Medulla oblongata (tissue), 1 donor: Measurements from ENCODE around the gene PPP1R1C.

Source experiments
- DNase-seq: peaks from one replicate; pipeline ENCODE4 v3.0.0-alpha.2; 2015; ENCODE audit errors: extremely low spot score

Gene PPP1R1C

DNA sequence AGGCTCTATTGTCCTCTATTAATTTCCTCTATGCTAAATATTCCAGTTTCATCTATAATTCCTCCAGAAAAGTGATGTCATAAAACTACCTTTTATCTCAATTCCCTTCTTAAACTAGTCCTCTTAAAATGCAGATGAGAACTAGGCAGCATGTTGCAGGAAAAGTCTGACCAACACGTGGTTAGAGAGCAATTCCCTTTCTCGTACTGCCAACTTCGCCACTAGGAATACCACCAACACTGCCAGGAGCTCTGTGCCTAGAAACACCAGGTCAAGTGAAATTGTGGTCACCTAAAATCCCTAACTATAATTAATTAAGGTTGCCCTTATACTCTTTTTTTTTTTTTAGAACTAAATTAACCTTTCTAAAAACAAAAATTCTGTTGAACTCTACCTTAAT lies 127.7 kb downstream of the PPP1R1C start:
- peak; percentile 52 for DNase-seq

DNA sequence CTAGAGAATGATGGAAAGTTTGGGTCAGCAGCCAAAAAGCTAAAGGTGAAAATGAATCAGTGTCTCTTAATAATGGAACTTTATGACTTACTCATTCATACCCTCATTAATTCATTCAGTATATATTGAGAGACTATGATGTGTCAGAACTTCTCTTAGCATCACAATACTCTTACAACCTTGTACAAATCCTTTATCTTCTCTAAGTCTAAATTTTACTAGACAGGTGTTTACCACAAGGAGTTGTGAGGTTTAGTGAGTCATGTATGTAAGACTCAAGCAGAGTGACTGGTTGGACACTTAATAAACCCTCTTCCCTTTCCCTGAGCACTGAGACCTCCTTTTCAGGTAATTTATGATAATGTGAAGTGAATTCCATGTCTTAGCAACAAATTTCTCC lies 129.6 kb downstream of the PPP1R1C start:
- DNase-seq = no peak

DNA sequence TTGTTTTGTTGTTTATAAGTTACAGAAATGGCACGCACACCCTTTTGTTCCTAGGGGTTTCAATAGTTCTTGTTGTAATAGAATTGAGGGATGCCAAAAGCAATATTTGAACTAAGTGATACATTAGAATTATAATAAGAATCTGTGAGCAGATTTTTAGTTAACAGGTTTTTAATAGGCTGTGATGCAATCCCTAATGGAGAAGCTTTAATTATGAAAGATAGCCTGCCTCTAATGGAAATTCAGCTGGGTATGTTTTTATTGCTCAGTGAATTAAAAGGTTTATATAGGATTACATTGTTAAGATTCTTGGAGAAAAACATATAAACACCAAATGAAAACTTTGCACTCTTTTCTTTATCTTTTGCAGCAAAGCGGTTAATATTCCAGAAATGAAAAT lies 131.1 kb downstream of the PPP1R1C start:
- DNase-seq = no peak

DNA sequence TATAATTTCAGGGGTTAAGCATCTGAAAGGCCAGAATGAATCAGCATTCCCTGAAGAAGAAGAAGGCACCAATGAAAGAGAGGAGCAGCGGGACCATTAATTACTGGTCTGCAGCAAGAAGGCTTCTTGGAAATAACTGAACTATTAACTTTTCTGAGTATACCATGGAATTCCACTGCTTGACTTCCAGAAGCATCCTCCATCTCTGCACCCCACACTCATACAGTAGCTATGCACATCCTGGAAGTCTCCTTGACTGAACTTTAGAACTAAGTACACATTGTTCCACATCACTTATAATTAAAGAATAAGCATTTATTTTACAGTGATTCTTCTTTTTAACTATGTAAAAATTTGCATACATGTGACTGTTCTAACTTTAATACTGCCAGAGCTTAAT lies 131.5 kb downstream of the PPP1R1C start:
- DNase-seq = no peak

DNA sequence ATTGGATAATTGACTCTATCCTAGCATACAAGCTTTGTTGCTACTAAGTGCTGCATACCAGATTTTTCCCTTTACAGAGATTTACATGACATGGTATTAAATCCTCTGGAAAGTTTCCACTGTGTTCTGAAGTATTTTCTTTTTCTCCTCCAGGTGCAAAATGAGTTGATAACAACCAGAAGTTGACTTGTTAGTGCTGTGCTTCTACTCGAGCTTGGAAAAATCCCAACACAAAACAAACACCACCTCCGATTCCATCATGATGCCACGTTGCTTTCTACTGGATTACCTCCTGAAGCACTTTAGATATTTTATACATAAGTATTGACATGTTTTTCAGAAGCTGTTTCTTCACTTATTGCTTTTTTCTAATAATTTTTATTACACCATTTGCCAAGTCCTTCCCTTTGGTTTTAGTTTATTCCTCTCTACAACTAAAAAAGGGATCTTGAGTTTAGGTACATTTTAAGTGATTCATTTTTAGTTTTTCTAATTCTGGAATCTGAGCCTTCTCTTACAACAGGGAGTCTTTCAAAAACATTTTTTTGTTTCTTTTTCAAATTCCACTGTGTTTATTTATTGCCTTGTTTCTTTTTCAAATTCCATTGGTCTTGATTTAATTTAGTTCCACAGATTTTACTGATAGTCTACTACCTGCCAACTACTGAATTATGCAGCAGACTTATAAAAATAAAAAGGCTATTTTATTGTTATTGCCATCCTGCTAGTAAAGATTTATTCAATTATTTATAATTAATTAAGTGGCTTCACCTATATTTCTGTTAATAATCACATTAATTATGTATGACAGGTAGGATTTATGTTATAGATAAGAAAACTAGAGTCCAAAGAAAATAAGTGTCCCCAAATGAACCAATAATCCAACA lies 143.4 kb downstream of the PPP1R1C start:
- DNase-seq = no peak

DNA sequence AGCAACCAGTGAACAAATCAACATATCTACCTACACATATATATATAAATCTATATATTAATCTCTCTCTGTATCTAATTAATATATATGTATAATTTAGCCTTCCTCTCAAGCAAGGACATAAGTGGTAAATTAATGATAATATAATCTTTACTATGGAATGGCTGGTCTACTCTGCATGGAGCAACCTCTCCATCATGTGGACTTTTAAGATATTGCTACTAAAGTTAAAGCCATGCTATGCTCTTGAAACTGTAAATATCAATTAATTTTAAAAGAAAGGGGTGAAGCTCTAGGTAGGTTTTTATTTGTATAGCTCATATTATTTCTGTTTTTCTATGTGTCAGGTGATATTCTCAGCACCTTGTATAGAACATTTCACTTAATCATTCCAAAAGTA lies 147.0 kb downstream of the PPP1R1C start:
- no peak for DNase-seq

DNA sequence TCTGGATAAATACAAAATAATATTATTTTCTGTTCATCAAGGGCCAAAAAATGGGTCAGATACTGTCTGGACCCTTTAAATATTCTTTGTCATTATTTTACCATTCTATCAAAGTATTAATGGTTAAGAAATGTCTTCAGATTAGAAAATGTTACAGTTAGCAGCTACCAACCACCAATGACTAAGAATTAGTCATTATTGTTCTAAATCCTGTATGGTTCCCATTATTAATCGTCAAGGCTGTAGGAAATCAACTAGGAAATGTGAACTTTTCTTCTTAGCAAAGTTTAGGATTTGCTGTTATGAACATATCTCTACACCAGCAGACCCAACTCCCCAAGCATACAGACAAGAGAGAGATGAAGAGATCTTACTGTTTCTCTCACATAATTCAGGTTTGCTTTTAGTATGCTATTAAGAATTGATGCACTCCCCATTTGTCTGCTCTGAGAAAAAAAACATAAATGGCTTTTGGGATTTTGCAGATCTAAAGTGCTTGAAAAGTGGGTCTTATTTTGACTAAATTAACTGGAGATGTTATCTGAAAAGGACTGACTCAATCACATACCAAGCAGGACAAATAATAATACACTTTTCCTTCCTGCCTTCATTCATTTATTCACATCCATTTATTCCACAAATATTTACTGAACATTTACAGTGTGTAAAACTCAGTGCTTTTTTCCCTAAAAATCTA lies 147.7 kb downstream of the PPP1R1C start:
- DNase-seq = no peak

DNA sequence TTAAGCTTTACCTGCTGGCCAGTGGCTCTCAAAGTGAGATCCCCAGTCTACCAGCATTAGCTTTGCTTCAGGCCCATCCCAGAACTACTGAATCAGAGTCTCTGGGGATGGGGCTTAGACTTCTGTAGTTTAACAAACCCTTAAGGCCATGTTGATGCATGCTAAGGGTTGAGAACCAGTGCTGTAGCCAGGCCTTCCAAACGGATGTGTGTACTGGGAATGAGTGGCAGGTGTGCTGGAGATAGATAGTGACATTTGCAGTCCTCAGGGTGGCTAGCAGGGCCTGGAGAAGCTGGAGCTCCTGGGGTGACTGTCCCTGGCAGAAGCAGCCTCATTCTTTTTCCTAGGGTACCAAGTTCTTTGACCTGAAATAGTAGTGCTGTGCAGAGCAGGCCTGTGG lies 148.5 kb downstream of the PPP1R1C start:
- DNase-seq = no peak

DNA sequence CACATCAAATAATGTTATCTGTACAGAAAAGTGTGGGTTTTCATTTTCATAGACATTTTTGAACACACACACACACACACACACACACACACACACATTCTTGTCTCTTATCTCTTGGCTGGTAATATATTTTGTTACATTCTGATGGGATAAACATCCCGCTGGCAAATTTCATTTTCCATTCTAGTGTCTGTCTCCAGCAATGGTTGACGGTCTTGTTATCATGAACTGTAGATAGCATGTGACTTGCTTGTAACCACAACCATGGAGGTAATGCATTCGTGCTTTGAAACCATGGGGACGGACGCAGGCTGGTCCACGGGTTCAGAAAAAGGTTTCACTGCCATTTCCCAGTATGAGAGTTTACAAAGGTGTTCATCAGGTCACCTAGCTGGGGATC lies 156.4 kb downstream of the PPP1R1C start:
- no peak for DNase-seq

DNA sequence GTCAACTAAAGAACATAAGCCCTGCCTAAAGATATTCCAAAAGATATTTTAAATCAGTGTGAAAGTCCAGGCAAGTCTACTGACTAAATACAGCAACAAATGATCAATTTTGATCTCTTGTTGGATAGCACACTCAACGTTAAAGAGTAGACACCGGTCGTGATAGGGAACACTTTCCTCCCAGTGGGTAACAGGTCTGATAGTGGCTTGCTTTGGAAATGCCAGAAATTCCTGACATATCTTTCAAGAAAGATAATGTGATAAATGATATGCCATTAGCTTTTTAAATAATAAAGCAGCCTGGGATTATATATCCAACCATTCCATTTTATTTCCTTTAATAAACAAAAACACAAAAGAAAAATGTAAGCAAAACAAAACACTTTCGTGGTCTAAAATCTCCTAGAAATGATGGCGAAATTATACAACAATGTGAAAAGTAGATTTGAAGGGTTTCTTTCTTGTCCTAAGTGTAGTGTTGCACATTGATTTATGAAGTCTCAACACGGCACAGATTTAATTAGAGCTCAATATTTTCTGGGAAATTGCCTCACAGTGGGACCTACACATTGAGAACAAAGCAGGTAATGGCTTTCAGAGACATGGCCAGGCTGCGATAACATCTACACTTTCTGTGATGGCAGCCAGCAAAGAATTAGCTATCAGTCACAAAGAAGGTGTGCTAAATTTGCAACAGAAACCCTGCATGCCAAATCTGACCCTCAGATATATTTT lies 158.6 kb downstream of the PPP1R1C start:
- DNase-seq = no peak

DNA sequence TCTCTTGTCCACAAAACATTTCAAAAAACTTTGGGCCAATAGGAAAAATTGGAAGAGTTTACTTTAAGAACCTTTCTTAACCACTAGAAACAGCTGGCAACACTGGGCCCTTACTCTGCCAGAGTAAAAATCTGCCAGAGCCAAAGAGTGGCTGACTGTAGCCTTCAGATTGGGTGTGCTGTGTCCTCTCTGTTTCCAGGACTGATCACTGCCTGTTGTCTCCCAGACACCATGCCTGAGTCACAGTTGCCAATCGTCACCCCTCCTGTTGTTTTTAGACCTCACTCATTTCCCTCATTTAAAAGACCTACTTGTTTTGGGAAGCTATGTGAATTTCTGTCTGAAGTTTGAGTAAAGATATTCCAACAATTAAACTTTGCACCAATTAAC lies 159.1 kb downstream of the PPP1R1C start:
- peak; percentile 34 for DNase-seq

DNA sequence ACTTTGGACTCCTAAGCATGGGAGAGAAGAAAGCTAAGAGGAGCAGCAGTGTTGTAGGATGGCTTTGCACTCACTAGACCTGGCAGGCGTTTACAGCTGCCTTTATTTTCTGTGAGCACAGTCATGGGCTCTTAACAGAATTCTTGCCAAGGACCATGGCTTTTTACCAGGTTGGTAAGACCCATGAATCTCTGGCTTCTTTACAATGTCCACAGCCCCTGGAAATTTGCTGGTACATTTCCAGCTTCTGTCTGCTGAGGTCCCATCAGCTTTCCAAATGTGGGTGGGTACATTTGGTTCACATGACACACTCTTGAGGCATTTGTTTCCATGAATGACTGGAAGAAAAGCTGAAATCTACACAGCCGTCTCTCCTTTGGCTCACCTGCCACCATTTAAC lies 162.7 kb downstream of the PPP1R1C start:
- DNase-seq = peak; percentile 67

DNA sequence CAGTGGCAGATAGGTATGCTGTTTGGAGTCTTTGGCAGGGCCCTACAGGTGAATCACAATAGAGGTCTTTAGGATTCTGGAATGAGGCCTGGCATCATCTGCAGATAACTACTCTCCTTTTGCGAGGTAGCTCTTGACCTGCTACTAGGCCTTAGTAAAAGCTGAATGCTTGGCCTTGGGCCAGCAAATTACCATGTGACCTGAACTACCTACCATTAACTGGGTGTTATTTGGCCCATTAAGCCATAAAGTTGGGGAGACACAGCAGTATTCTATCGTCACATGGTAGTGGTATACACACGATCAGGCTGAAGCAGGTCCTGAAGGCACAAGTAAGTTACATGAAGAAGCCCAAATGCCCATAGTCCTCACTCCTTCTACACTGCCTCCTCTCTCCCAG lies 178.2 kb downstream of the PPP1R1C start:
- no peak for DNase-seq

DNA sequence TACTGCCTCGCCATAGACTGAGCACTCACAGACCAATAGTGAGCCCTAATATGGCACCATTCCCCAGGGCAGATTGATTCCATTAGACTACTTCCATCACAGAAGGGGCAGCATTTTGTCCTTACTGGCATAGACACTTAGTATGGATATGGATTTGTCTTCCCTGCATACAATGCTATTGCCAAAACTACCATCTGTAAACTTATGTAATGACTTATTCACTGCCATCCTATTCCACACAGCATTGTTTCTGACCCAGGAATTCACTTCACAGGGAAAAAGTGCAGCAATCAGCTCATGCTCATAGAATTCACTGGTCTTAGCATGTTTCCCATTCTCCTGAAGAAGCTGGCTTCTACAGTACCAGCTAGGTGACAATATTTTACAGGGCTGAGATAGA lies 179.0 kb downstream of the PPP1R1C start:
- no peak for DNase-seq

DNA sequence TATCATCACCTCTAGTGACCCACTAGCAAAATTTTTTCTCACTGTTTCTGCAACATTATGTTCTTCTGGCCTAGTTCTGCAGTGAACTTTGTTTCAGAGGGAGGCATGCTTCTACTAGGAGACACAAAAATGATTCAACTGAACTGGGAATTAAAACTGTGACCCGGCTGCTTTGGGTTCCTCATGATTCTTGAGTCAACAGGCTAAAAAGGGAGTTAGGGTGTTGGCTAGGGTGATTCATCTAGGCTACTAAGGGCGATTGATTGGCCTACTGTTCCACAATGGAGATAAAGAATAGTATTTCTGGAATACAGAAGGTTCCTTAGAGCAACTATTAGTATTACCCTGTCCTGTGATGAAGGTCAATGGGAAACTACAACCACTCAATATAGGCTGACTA lies 179.5 kb downstream of the PPP1R1C start:
- DNase-seq = no peak

DNA sequence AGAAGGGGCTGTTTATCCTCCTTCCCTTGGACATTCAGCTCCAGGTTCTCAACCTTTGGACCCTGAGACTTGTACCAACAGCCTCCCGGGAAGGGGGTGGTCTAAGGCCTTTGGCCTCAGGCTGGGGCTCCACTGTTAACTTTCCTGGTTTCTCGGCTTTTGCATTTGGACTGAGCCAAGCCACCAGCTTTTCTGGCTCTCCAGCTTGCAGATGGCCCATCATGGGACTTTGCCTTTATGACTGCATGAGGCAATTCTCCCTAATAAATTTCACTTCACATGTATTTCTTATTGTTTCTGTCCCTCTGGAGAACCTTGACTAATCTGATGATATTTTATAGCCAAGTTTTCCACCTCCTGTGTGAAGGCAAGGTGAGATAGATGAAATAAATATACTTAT lies 180.8 kb downstream of the PPP1R1C start:
- no peak for DNase-seq

DNA sequence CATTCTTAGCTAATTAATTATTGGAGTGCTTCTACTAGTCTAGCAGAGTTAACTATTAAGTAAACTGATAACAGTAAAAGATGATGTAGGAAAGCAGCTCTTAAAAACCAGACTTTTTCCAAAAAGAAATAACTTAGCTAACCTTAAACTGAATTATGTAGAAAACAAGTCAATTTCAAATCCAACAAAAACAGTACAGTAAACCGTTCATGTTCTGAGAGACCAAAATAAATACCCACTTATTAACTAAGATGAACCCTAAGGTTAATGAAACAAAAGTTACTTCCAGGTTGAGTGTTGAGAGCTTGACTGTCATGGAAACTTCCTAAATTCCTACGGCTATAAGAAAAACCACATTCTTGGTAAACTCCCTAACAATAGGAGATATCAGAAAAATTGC lies 181.2 kb downstream of the PPP1R1C start:
- DNase-seq = no peak
